Spleen (tissue), 11 donors: Measurements from ENCODE around the gene TMEM129. TPM values are rescaled to one million over a fixed set of nuclear protein-coding genes. Genes with fewer than 3 reads are reported as not detected.

Experiments used
- DNase-seq: peaks from one replicate; pipeline ENCODE4 v3.0.0-alpha.2; 2020
- H3K27ac ChIP-seq, 8 donors: fragments of 200-600 bp; sonication (generic) in 7 of 8; 1 replicate in 4 of 8; 2 replicates in 4 of 8; pipeline versions ENCODE4 v1.5.0 to v1.8.0; 2016 to 2021; ENCODE audit warnings: inconsistent platforms in 4 of 8, mild to moderate bottlenecking in 4 of 8, moderate library complexity in 1 of 8
- H3K27me3 ChIP-seq, 7 donors: fragments of 200-600 bp; sonication (generic) in 6 of 7; replicated peaks in 1 of 7; 1 replicate in 4 of 7; 2 replicates in 3 of 7; pipeline versions ENCODE4 v1.5.0 to v1.8.0; 2016 to 2021; ENCODE audit warnings: inconsistent platforms in 3 of 7, mild to moderate bottlenecking in 1 of 7
- H3K36me3 ChIP-seq, 6 donors: fragments of 200-600 bp; sonication (generic) in 5 of 6; 1 replicate in 4 of 6; 2 replicates in 2 of 6; pipeline versions ENCODE4 v1.5.0 to v1.8.0; 2016 to 2021; ENCODE audit warnings: inconsistent platforms in 2 of 6
- H3K4me1 ChIP-seq, 6 donors: fragments of 200-600 bp; sonication (generic) in 5 of 6; 1 replicate in 3 of 6; 2 replicates in 3 of 6; pipeline versions ENCODE4 v1.5.0 to v1.8.0; 2016 to 2021; ENCODE audit warnings: inconsistent platforms in 3 of 6
- H3K4me3 ChIP-seq, 8 donors: fragments of 200-600 bp; sonication (generic) in 7 of 8; 1 replicate in 4 of 8; 2 replicates in 4 of 8; pipeline versions ENCODE4 v1.5.0 to v1.8.0; 2016 to 2021; ENCODE audit warnings: inconsistent platforms in 4 of 8, mild to moderate bottlenecking in 4 of 8, moderate library complexity in 2 of 8
- H3K9me3 ChIP-seq, 8 donors: fragments of 200-600 bp; sonication (generic) in 7 of 8; 1 replicate in 4 of 8; 2 replicates in 4 of 8; pipeline versions ENCODE4 v1.5.0 to v1.8.0; 2016 to 2021; ENCODE audit warnings: inconsistent platforms in 4 of 8
- CTCF ChIP-seq, 11 experiments: fragments of 200-600 bp in 7 of 11; fragments of 450-650 bp in 4 of 11; sonication (generic) in 4 of 11; IDR thresholded peaks in 8 of 11; conservative IDR thresholded peaks in 3 of 11; 1 replicate in 7 of 11; 2 replicates in 4 of 11; pipeline versions ENCODE4 v1.4.0 to v1.8.0; 2016 to 2021; ENCODE audit warnings: antibody characterized with exemption in 11 of 11, inconsistent platforms in 4 of 11, mild to moderate bottlenecking in 1 of 11
- POLR2A ChIP-seq, 3 donors: fragments of 450-650 bp; IDR thresholded peaks; one replicate each; pipeline ENCODE4 v1.5.1; 2017; ENCODE audit warnings: antibody characterized with exemption in 3 of 3, mild to moderate bottlenecking in 1 of 3
- POLR2AphosphoS5 ChIP-seq, 3 donors: sonication (generic); formaldehyde crosslinking; IDR thresholded peaks; one replicate each; pipeline ENCODE4 v1.5.1; 2017; ENCODE audit warnings: antibody characterized with exemption in 3 of 3
- WGBS, 5 donors: extraction: QIAGEN DNeasy Blood & Tissue Kit in 3 of 5; methylation state at CpG; one replicate each; pipeline versions ENCODE4 v1.1.5 to v1.1.7; 2013 to 2018; 5-methylcytosine and 5-hydroxymethylcytosine counted together
- intact Hi-C: fragments of 100-400 bp; cut with DNase I; formaldehyde crosslinking; loops from one replicate; pipeline ENCODE4 v1.15.0; 2023; ENCODE audit warnings: low total_unique reads
- polyA plus RNA-seq, 3 donors: library from polyadenylated mRNA; stranded (reverse); fragments of 200-250 nt; gene quantifications; one replicate each; pipeline ENCODE4 v1.2.1, GENCODE V29; 2013
- total RNA-seq, 7 donors: library from RNA; depleted of rRNA in 3 of 7; stranded (reverse); fragments of >200 nt in 3 of 7; fragmentation: NEBNext Ultra II Directional in 4 of 7; extraction: Animal tissue kit (Norgen Biotek cat#: 25700) in 4 of 7; gene quantifications; one replicate each; pipeline versions ENCODE4 v1.1.0 to v1.2.1, GENCODE V29; 2016 to 2021
- donor health status: healthy with polysubstance abuse.
- donor health status: DM: no; HTN: no; CAD: no; lungs with moderate emphysema.
- donor health status: DM: no; HTN: no; CAD: no.
- donor health status: Bipolar disorder and iron deficiency.
- donor health status: healthy.
- donor health status: DM: no; HTN: no; CAD: no.
- donor health status: DM: yes; HTN: yes; CAD: no.

Gene TMEM129
- total and polyA plus RNA-seq, 10 donors: 17.2 to 51.0 (median 32.5) TPM

- Histone ChIP-seq H3K4me3 (no peak overlapping the region), H3K36me3 (peaks cover 4 to 59% (median 44%) of the 10 kb centered on the region in 6 donors), H3K9me3 (no peaks in the 10 kb centered on the region), H3K4me1 (peaks cover 4 to 15% (median 8%) of the 10 kb centered on the region in 6 donors), H3K27me3 (peaks cover 0 to 17% (median 0%) of the 10 kb centered on the region in 7 donors), H3K27ac (no peak overlapping the region)
- 85 to 94% (median 89%) methylated on average over 13 of the region's 13 CpGs for WGBS, 5 donors
- no peak for DNase-seq
- intact Hi-C loops: loop anchor here (5.0 kb wide), 2 partner anchors 67 to 152 kb away; no protein-coding TSS in a partner anchor
- no peak for TF ChIP-seq POLR2AphosphoS5 (IDR thresholded peaks at IDR 0.05)
- TF ChIP-seq CTCF (IDR thresholded peaks at IDR 0.05 in 8 of 11, conservative IDR thresholded peaks at IDR 0.05 in 3 of 11): no peak
- TF ChIP-seq POLR2A (IDR thresholded peaks at IDR 0.05): no peak
Observed at GRCh38 chr4:1745165-1745564, 24.0 kb upstream of the TMEM129 start.

GRCh38 chr4:1744552-1744951, 23.4 kb upstream of the TMEM129 start:
- Histone ChIP-seq H3K4me1 (peaks cover 4 to 15% (median 8%) of the 10 kb centered on the region in 6 donors), H3K9me3 (no peaks in the 10 kb centered on the region), H3K27ac (no peak overlapping the region), H3K36me3 (peaks cover 4 to 65% (median 49%) of the 10 kb centered on the region in 6 donors), H3K27me3 (peaks cover 0 to 13% (median 0%) of the 10 kb centered on the region in 7 donors), H3K4me3 (no peak overlapping the region)
- TF ChIP-seq CTCF (IDR thresholded peaks at IDR 0.05 in 8 of 11, conservative IDR thresholded peaks at IDR 0.05 in 3 of 11) (no peak), POLR2AphosphoS5 (IDR thresholded peaks at IDR 0.05) (no peak), POLR2A (IDR thresholded peaks at IDR 0.05) (no peak)
- intact Hi-C loops: no loop called here
- 93 to 95% (median 93%) methylated on average over 14 of the region's 14 CpGs for WGBS, 5 donors
- no peak for DNase-seq

DNA sequence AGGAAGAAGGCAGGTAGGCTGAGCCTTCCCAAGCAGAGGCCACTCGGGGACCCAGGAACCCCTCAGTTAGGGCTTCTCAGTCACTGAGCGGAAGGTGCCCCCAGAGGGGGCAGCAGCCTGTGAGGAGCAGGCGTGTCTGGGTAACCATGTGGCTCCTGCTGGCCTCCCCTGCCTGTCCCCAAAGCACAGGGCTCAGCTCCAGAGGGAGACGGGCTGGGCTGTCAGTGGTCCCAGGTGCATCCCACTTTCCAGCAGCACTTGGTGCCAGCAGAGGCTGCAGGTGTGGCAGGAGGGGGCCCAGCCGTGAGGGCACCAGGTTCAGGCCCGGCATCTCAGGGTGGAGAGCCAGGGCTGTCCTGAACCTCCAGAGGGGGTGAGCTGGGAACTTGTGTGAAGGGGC, 22.9 kb upstream of the TMEM129 start:
- Histone ChIP-seq H3K36me3 (peaks cover 4 to 71% (median 55%) of the 10 kb centered on the region in 6 donors), H3K4me3 (no peak overlapping the region), H3K27me3 (peaks cover 0 to 13% (median 0%) of the 10 kb centered on the region in 7 donors), H3K9me3 (peaks cover 0 to 2% (median under 1%) of the 10 kb centered on the region in 8 donors), H3K27ac (no peak overlapping the region), H3K4me1 (peaks cover 4 to 15% (median 8%) of the 10 kb centered on the region in 6 donors)
- WGBS, 5 donors: 86 to 96% (median 93%) methylated on average over 1 to 6 of the region's 6 CpGs
- no peak for DNase-seq
- intact Hi-C loops: no loop called here
- TF ChIP-seq POLR2AphosphoS5 (IDR thresholded peaks at IDR 0.05): no peak
- no peak for TF ChIP-seq POLR2A (IDR thresholded peaks at IDR 0.05)
- no peak for TF ChIP-seq CTCF (IDR thresholded peaks at IDR 0.05 in 8 of 11, conservative IDR thresholded peaks at IDR 0.05 in 3 of 11)

DNA sequence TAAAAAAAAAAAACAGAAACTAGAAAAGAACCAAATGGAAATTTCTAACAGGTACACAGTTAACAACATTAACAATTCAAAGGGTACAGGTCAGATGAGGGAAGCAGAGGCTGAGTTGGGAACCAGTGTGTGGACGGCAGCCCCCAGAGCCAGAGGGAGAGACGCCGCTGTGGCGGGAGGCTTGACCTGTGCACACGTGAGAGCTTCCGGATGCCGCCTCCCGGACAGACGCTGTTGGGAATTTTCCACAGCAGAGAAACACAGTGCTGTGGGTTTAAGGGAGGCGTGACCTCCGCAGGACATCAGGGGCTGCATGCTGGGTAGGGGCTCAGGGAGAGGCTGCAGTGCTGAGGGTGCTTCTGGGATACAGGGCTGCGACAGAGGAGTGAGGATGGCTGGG, 22.4 kb upstream of the TMEM129 start:
- TF ChIP-seq POLR2A (IDR thresholded peaks at IDR 0.05) (no peak), POLR2AphosphoS5 (IDR thresholded peaks at IDR 0.05) (peak in 1 of 3 donors; percentile 33), CTCF (IDR thresholded peaks at IDR 0.05 in 8 of 11, conservative IDR thresholded peaks at IDR 0.05 in 3 of 11) (no peak)
- H3K27me3 ChIP-seq: peaks cover 0 to 10% (median 0%) of the 10 kb centered on the region in 7 donors
- H3K27ac ChIP-seq: no peak overlapping the region
- intact Hi-C loops: no loop called here
- peaks cover 4 to 75% (median 58%) of the 10 kb centered on the region in 6 donors for H3K36me3 ChIP-seq
- H3K4me1 ChIP-seq: peaks cover 2 to 12% (median 5%) of the 10 kb centered on the region in 6 donors
- no peak for DNase-seq
- H3K9me3 ChIP-seq: peaks cover 0 to 7% (median 5%) of the 10 kb centered on the region in 8 donors
- WGBS, 5 donors: 76 to 95% (median 83%) methylated on average over 12 of the region's 12 CpGs
- no peak overlapping the region for H3K4me3 ChIP-seq
